GM03348 (cell line): ENCODE results near the gene C9orf85.
"Not testable (repeated sequence)": the region's sequence is repeated elsewhere in the genome, so short reads cannot be mapped to it uniquely, and the experiment has no call there.

Experiments used
- DNase-seq: peaks from one replicate; pipeline ENCODE4 v3.0.0; 2012; ENCODE audit warnings: low spot score

Gene C9orf85

GRCh38 chr9:72006501-72006900 is 95.1 kb downstream of the C9orf85 start:
- DNase-seq = peak; percentile 28

- not testable (repeated sequence) for DNase-seq
Observed at GRCh38 chr9:72007726-72008125, 96.3 kb downstream of the C9orf85 start.

- DNase-seq = no peak
Observed at GRCh38 chr9:72012646-72013045, 101.2 kb downstream of the C9orf85 start.

- DNase-seq = no peak
Observed at GRCh38 chr9:72013292-72013760, 101.9 kb downstream of the C9orf85 start.

- DNase-seq = peak; percentile 70
Observed at GRCh38 chr9:72022841-72023240, 111.4 kb downstream of the C9orf85 start.
